Measurements from ENCODE around the gene FRMD4A. TPM values are rescaled to one million over a fixed set of nuclear protein-coding genes. Genes with fewer than 3 reads are reported as not detected.

The FRMD4A gene
- total RNA-seq, 2 donors from 2014 or later = 22.3 to 22.4 TPM

- no peak overlapping the region for H3K27ac Mint-ChIP-seq
Measured at GRCh38 chr10:13858709-13859108, 472.0 kb downstream of the FRMD4A start.

GRCh38 chr10:13857451-13857850 lies 473.3 kb downstream of the FRMD4A start:
- H3K27me3 Mint-ChIP-seq (ENCODE audit: insufficient read depth) = no peaks in the 10 kb centered on the region
- H3K9me3 ChIP-seq (ENCODE audit: control insufficient read depth, low read length) = no peaks in the 10 kb centered on the region

More at GRCh38 chr10:13858709-13859108, 472.0 kb downstream of the FRMD4A start:
- Mint-ChIP-seq H3K4me3 (no peak overlapping the region), H3K27me3 (ENCODE audit: insufficient read depth) (no peaks in the 10 kb centered on the region), H3K36me3 (ENCODE audit: low read depth) (no peaks in the 10 kb centered on the region), H3K9me3 (no peaks in the 10 kb centered on the region), H3K4me1 (no peaks in the 10 kb centered on the region)
- 95 to 97% methylated on average over 10 to 11 of the region's 11 CpGs for WGBS, 2 experiments (ENCODE audit: insufficient coverage in 1 of 2, insufficient read length in 1 of 2)
- Histone ChIP-seq H3K27ac (ENCODE audit: low read depth, low read length) (no peak overlapping the region), H3K9ac (ENCODE audit: extremely low read depth, low read length, poor library complexity, severe bottlenecking) (no peak overlapping the region), H3K27me3 (ENCODE audit: control insufficient read depth, insufficient read depth, low read length, poor library complexity, severe bottlenecking) (no peaks in the 10 kb centered on the region), H3K4me3 (ENCODE audit: low read length) (no peak overlapping the region), H3K4me1 (ENCODE audit: control insufficient read depth, insufficient read depth, low read length) (no peaks in the 10 kb centered on the region), H3K9me3 (ENCODE audit: control insufficient read depth, low read length) (no peaks in the 10 kb centered on the region), H3K36me3 (ENCODE audit: control insufficient read depth, insufficient read depth, low read length) (no peaks in the 10 kb centered on the region)
- no peak for DNase-seq
- TF ChIP-seq CTCF (conservative IDR thresholded peaks at IDR 0.05) = no peak

GRCh38 chr10:13853854-13854253 lies 476.9 kb downstream of the FRMD4A start:
- DNase-seq = no peak
- Histone ChIP-seq H3K9ac (ENCODE audit: extremely low read depth, low read length, poor library complexity, severe bottlenecking) (no peak overlapping the region), H3K4me3 (ENCODE audit: low read length) (no peak overlapping the region), H3K9me3 (ENCODE audit: control insufficient read depth, low read length) (no peaks in the 10 kb centered on the region), H3K27ac (ENCODE audit: low read depth, low read length) (no peak overlapping the region), H3K27me3 (ENCODE audit: control insufficient read depth, insufficient read depth, low read length, poor library complexity, severe bottlenecking) (no peaks in the 10 kb centered on the region), H3K4me1 (ENCODE audit: control insufficient read depth, insufficient read depth, low read length) (no peaks in the 10 kb centered on the region), H3K36me3 (ENCODE audit: control insufficient read depth, insufficient read depth, low read length) (no peaks in the 10 kb centered on the region)
- Mint-ChIP-seq H3K9me3 (no peaks in the 10 kb centered on the region), H3K4me1 (no peaks in the 10 kb centered on the region), H3K27me3 (ENCODE audit: insufficient read depth) (no peaks in the 10 kb centered on the region), H3K4me3 (no peak overlapping the region), H3K27ac (no peak overlapping the region), H3K36me3 (ENCODE audit: low read depth) (no peaks in the 10 kb centered on the region)
- no peak for TF ChIP-seq CTCF (conservative IDR thresholded peaks at IDR 0.05)
- 94 to 100% methylated on average over 3 to 6 of the region's 6 CpGs for WGBS, 2 experiments (ENCODE audit: insufficient coverage in 1 of 2, insufficient read length in 1 of 2)

More at GRCh38 chr10:13857451-13857850, 473.3 kb downstream of the FRMD4A start:
- no peak for TF ChIP-seq CTCF (conservative IDR thresholded peaks at IDR 0.05)
- H3K4me1 Mint-ChIP-seq = no peaks in the 10 kb centered on the region
- WGBS, 2 experiments (ENCODE audit: insufficient coverage in 1 of 2, insufficient read length in 1 of 2) = 97 to 100% methylated on average over 4 of the region's 4 CpGs
- no peak overlapping the region for H3K9ac ChIP-seq (ENCODE audit: extremely low read depth, low read length, poor library complexity, severe bottlenecking)
- no peak overlapping the region for H3K4me3 ChIP-seq (ENCODE audit: low read length)
- no peak overlapping the region for H3K4me3 Mint-ChIP-seq
- no peak overlapping the region for H3K27ac Mint-ChIP-seq
- no peaks in the 10 kb centered on the region for H3K36me3 ChIP-seq (ENCODE audit: control insufficient read depth, insufficient read depth, low read length)
- no peaks in the 10 kb centered on the region for H3K27me3 ChIP-seq (ENCODE audit: control insufficient read depth, insufficient read depth, low read length, poor library complexity, severe bottlenecking)
- H3K9me3 Mint-ChIP-seq = no peaks in the 10 kb centered on the region
- no peak overlapping the region for H3K27ac ChIP-seq (ENCODE audit: low read depth, low read length)
- H3K36me3 Mint-ChIP-seq (ENCODE audit: low read depth) = no peaks in the 10 kb centered on the region
- no peaks in the 10 kb centered on the region for H3K4me1 ChIP-seq (ENCODE audit: control insufficient read depth, insufficient read depth, low read length)
- DNase-seq = no peak

Data from endodermal cell (in vitro differentiated cells).